H9 (cell line): ENCODE measurements around the gene ZC3HAV1L. TPM values are rescaled to one million over a fixed set of nuclear protein-coding genes. Genes with fewer than 3 reads are reported as not detected.

ENCODE experiments used
- DNase-seq: peaks from one replicate; pipeline ENCODE4 v3.0.0-alpha.2; 2017
- H2AFZ ChIP-seq: one replicate; pipeline ENCODE4 v1.6.1; 2013; ENCODE audit warnings: mild to moderate bottlenecking, low read length, control low read depth, moderate library complexity
- H2AK5ac ChIP-seq: 2 replicates; pipeline ENCODE4 v1.6.1; 2013; ENCODE audit warnings: low read length, control low read depth, mixed read lengths; ENCODE audit not compliant: insufficient read length
- H2BK120ac ChIP-seq: one replicate; pipeline ENCODE4 v1.6.1; 2013; ENCODE audit warnings: low read depth, mild to moderate bottlenecking, low read length, control low read depth, inconsistent platforms; ENCODE audit not compliant: poor library complexity, severe bottlenecking
- H2BK12ac ChIP-seq: 2 replicates; pipeline ENCODE4 v1.6.1; 2013; ENCODE audit warnings: low read length, control low read depth, mixed read lengths, low read depth; ENCODE audit not compliant: insufficient read length
- H2BK15ac ChIP-seq: 2 replicates; pipeline ENCODE4 v1.6.1; 2013; ENCODE audit warnings: low read depth, low read length, control low read depth
- H2BK20ac ChIP-seq: one replicate; pipeline ENCODE4 v1.6.1; 2013; ENCODE audit warnings: low read depth, mild to moderate bottlenecking, low read length, control low read depth, inconsistent platforms; ENCODE audit not compliant: poor library complexity, severe bottlenecking
- H2BK5ac ChIP-seq: 2 replicates; pipeline ENCODE4 v1.6.1; 2013; ENCODE audit warnings: low read length, control low read depth, mixed read lengths; ENCODE audit not compliant: insufficient read length
- H3K14ac ChIP-seq: 2 replicates; pipeline ENCODE4 v1.6.1; 2013; ENCODE audit warnings: low read length, control low read depth; ENCODE audit not compliant: insufficient read depth
- H3K18ac ChIP-seq: 2 replicates; pipeline ENCODE4 v1.6.1; 2013; ENCODE audit warnings: low read depth, mild to moderate bottlenecking, mixed read lengths, low read length, control low read depth; ENCODE audit not compliant: insufficient read length
- H3K23ac ChIP-seq: 2 replicates; pipeline ENCODE4 v1.6.1; 2013; ENCODE audit warnings: low read length, control low read depth, mixed read lengths, low read depth; ENCODE audit not compliant: insufficient read length
- H3K23me2 ChIP-seq: 2 replicates; pipeline ENCODE4 v1.6.1; 2013; ENCODE audit warnings: low read depth, mild to moderate bottlenecking, mixed read lengths, low read length, control low read depth; ENCODE audit not compliant: insufficient read length, poor library complexity, severe bottlenecking
- H3K27ac ChIP-seq: 2 replicates; pipeline ENCODE4 v1.5.1; 2013; ENCODE audit warnings: low read length, control low read depth, mixed read lengths, low read depth; ENCODE audit not compliant: insufficient read length
- H3K27me3 ChIP-seq: 2 replicates; pipeline ENCODE4 v1.6.1; 2013; ENCODE audit warnings: low read length, control low read depth, inconsistent platforms; ENCODE audit not compliant: insufficient read depth
- H3K4ac ChIP-seq: 2 replicates; pipeline ENCODE4 v1.6.1; 2013; ENCODE audit warnings: low read depth, mild to moderate bottlenecking, control low read depth, inconsistent platforms, low read length, moderate library complexity
- H3K4me1 ChIP-seq: 2 replicates; pipeline ENCODE4 v1.6.1; 2013; ENCODE audit warnings: low read length, control low read depth, inconsistent platforms; ENCODE audit not compliant: insufficient read depth
- H3K4me2 ChIP-seq: 2 replicates; pipeline ENCODE4 v1.6.1; 2013; ENCODE audit warnings: low read length, control low read depth, mixed read lengths; ENCODE audit not compliant: insufficient read length, insufficient read depth
- H3K56ac ChIP-seq: 2 replicates; pipeline ENCODE4 v1.6.1; 2013; ENCODE audit warnings: low read depth, mild to moderate bottlenecking, mixed read lengths, low read length, control low read depth; ENCODE audit not compliant: insufficient read length
- H3K79me1 ChIP-seq: 2 replicates; pipeline ENCODE4 v1.6.1; 2013; ENCODE audit warnings: low read depth, mild to moderate bottlenecking, moderate library complexity, low read length, control low read depth, inconsistent platforms; ENCODE audit not compliant: insufficient read depth, poor library complexity, severe bottlenecking
- H3K79me2 ChIP-seq: 2 replicates; pipeline ENCODE4 v1.6.1; 2013; ENCODE audit warnings: low read length, control low read depth, inconsistent platforms; ENCODE audit not compliant: insufficient read depth
- H3K9ac ChIP-seq: 2 replicates; pipeline ENCODE4 v1.6.1; 2013; ENCODE audit warnings: low read length, control low read depth, mixed read lengths; ENCODE audit not compliant: insufficient read length; ENCODE audit errors: extremely low read depth
- H3K9me3 ChIP-seq: one replicate; pipeline ENCODE4 v1.6.1; 2013; ENCODE audit warnings: low read depth, low read length, inconsistent platforms; ENCODE audit not compliant: control insufficient read depth
- H3T11ph ChIP-seq: one replicate; pipeline ENCODE4 v1.6.1; 2013; ENCODE audit warnings: mild to moderate bottlenecking, low read length, control low read depth, inconsistent platforms
- H4K20me1 ChIP-seq: one replicate; pipeline ENCODE4 v1.6.1; 2013; ENCODE audit not compliant: control insufficient read depth, insufficient read length, insufficient read depth
- H4K5ac ChIP-seq: 2 replicates; pipeline ENCODE4 v1.6.1; 2013; ENCODE audit warnings: low read depth, mild to moderate bottlenecking, mixed read lengths, low read length, control low read depth; ENCODE audit not compliant: insufficient read length
- H4K8ac ChIP-seq: replicated peaks from 2 replicates; pipeline ENCODE4 v1.6.1; 2013; ENCODE audit warnings: low read length, control low read depth, mixed read lengths, low read depth; ENCODE audit not compliant: insufficient read length
- H4K91ac ChIP-seq: 2 replicates; pipeline ENCODE4 v1.6.1; 2013; ENCODE audit warnings: low read depth, mild to moderate bottlenecking, moderate library complexity, mixed read lengths, low read length, control low read depth; ENCODE audit not compliant: insufficient read length
- H3K27ac Mint-ChIP-seq, 3 experiments: 2 replicates in 2 of 3; 3 replicates in 1 of 3; pipeline ENCODE4 v1.8.0; 2020 to 2021; ENCODE audit warnings: mixed read lengths in 3 of 3, mild to moderate bottlenecking in 1 of 3, moderate library complexity in 1 of 3
- H3K27me3 Mint-ChIP-seq: 2 replicates; pipeline ENCODE4 v1.8.0; 2021; ENCODE audit warnings: low read depth, mild to moderate bottlenecking, moderate library complexity, mixed read lengths
- H3K36me3 Mint-ChIP-seq, 3 experiments: 2 replicates in 2 of 3; 3 replicates in 1 of 3; pipeline ENCODE4 v1.8.0; 2020 to 2021; ENCODE audit warnings: low read depth in 3 of 3, mixed read lengths in 3 of 3; ENCODE audit not compliant: insufficient read depth in 1 of 3
- H3K4me1 Mint-ChIP-seq, 2 experiments: 2 replicates each; pipeline ENCODE4 v1.8.0; 2020; ENCODE audit warnings: mixed read lengths in 2 of 2
- H3K4me3 Mint-ChIP-seq, 2 experiments: 2 replicates in 1 of 2; 3 replicates in 1 of 2; pipeline ENCODE4 v1.8.0; 2020 to 2021; ENCODE audit warnings: mild to moderate bottlenecking in 2 of 2, mixed read lengths in 2 of 2, moderate library complexity in 1 of 2
- H3K9me3 Mint-ChIP-seq, 2 experiments: 2 replicates in 1 of 2; 3 replicates in 1 of 2; pipeline ENCODE4 v1.8.0; 2020; ENCODE audit warnings: mild to moderate bottlenecking in 2 of 2, mixed read lengths in 2 of 2, moderate library complexity in 1 of 2
- CTCF ChIP-seq: fragments of 200-600 bp; sonication (generic); conservative IDR thresholded peaks from 3 replicates; pipeline ENCODE4 v1.8.0; 2021; ENCODE audit warnings: antibody characterized with exemption, mild to moderate bottlenecking
- WGBS: extraction: QIAGEN DNeasy Blood & Tissue Kit; methylation state at CpG from one replicate; pipeline ENCODE4 v1.1.7; 2013; ENCODE audit warnings: missing lambda C conversion rate, low lambda C conversion rate, mixed read lengths; ENCODE audit not compliant: insufficient read length; ENCODE audit errors: extremely low coverage; 5-methylcytosine and 5-hydroxymethylcytosine counted together
- total RNA-seq: library from RNA; stranded (reverse); gene quantifications from 2 replicates; pipeline ENCODE4 v1.2.1, GENCODE V29; 2021

The ZC3HAV1L gene
- total RNA-seq, 1 experiment from 2014 or later = not detected

- Histone ChIP-seq H2BK20ac (no peak overlapping the region), H2AFZ (no peak overlapping the region), H3K4ac (no peak overlapping the region), H2AK5ac (no peak overlapping the region), H4K91ac (no peak overlapping the region), H3K9ac (no peak overlapping the region), H3K14ac (no peak overlapping the region), H3K23me2 (no peaks in the 10 kb centered on the region), H3K79me2 (no peaks in the 10 kb centered on the region), H3K56ac (no peak overlapping the region), H4K20me1 (no peaks in the 10 kb centered on the region), H2BK12ac (no peak overlapping the region), H3K27me3 (no peaks in the 10 kb centered on the region), H3K27ac (no peak overlapping the region), H2BK15ac (no peak overlapping the region), H4K8ac (no peak overlapping the region), H4K5ac (no peak overlapping the region), H3K23ac (no peak overlapping the region), H3T11ph (no peak overlapping the region), H2BK5ac (no peak overlapping the region), H2BK120ac (no peak overlapping the region), H3K79me1 (no peaks in the 10 kb centered on the region), H3K4me2 (no peak overlapping the region), H3K9me3 (no peaks in the 10 kb centered on the region), H3K18ac (no peak overlapping the region), H3K4me1 (no peaks in the 10 kb centered on the region; the same call in 1 of the 2 replicates)
- Mint-ChIP-seq H3K4me1 (peaks cover 15 to 19% of the 10 kb centered on the region in 2 experiments), H3K4me3 (no peak overlapping the region), H3K27ac (no peak overlapping the region), H3K27me3 (peaks cover 4% of the 10 kb centered on the region), H3K9me3 (no peaks in the 10 kb centered on the region; a peak in 1 of 5 replicates), H3K36me3 (no peaks in the 10 kb centered on the region; a peak in 1 of 7 replicates)
- peak; percentile 62 for DNase-seq
- TF ChIP-seq CTCF = peak; percentile 70
- no CpG with 5 or more reads among the region's 7 CpGs for WGBS
Measured at GRCh38 chr7:139016931-139017511, 18.8 kb downstream of the ZC3HAV1L start.
